PC-9 (cell line): ENCODE results near the gene SLC18B1. TPM values are rescaled to one million over a fixed set of nuclear protein-coding genes. Genes with fewer than 3 reads are reported as not detected.

Experiments
- BruUV-seq: library from RNA; stranded (reverse); fragments of 400-500 nt; replicated peaks from 2 replicates; lab custom pipeline; 2021; lab: Mats Ljungman, UMichigan
- CTCF ChIA-PET: fragments of 300-600 bp; sonication (Branson Sonifier 250); formaldehyde crosslinking; loops from one replicate; lab custom pipeline; 2022; ENCODE audit warnings: antibody characterized with exemption; lab: Charles Lee
- POLR2A ChIA-PET: fragments of 300-600 bp; sonication (Branson Sonifier 250); formaldehyde crosslinking; loops from one replicate; lab custom pipeline; 2022; ENCODE audit warnings: antibody characterized with exemption; ENCODE audit not compliant: unreplicated experiment; lab: Charles Lee
- DNase-seq, 2 experiments: peaks; one replicate each; pipeline versions ENCODE4 v3.0.0 to v3.0.0-alpha.2; 2015 to 2022; ENCODE audit warnings: mixed read lengths in 1 of 2
- H2AFZ ChIP-seq: fragments of 200-600 bp; sonication (generic); 2 replicates; pipeline ENCODE4 v1.8.1; 2017; ENCODE audit warnings: antibody characterized with exemption
- H3F3A ChIP-seq: fragments of 200-600 bp; sonication (generic); 2 replicates; pipeline ENCODE4 v1.8.1; 2017; ENCODE audit warnings: antibody characterized with exemption, mild to moderate bottlenecking, low read depth; ENCODE audit not compliant: insufficient read depth
- H3K27ac ChIP-seq: fragments of 200-600 bp; sonication (generic); 2 replicates; pipeline ENCODE4 v1.6.1; 2016; ENCODE audit warnings: mixed run types
- H3K27me3 ChIP-seq: fragments of 200-600 bp; sonication (generic); 2 replicates; pipeline ENCODE4 v1.6.1; 2016; ENCODE audit warnings: low read depth, mixed run types; ENCODE audit not compliant: insufficient read depth
- H3K36me3 ChIP-seq: fragments of 200-600 bp; sonication (generic); 2 replicates; pipeline ENCODE4 v1.6.1; 2016; ENCODE audit warnings: low read depth, mixed run types
- H3K4me1 ChIP-seq: fragments of 200-600 bp; sonication (generic); replicated peaks from 2 replicates; pipeline ENCODE4 v1.6.1; 2016; ENCODE audit warnings: mixed run types; ENCODE audit not compliant: insufficient read depth
- H3K4me2 ChIP-seq: fragments of 200-600 bp; sonication (generic); 2 replicates; pipeline ENCODE4 v1.6.1; 2017; ENCODE audit warnings: mixed run types
- H3K4me3 ChIP-seq: fragments of 200-600 bp; sonication (generic); 2 replicates; pipeline ENCODE4 v1.6.1; 2016; ENCODE audit warnings: mixed run types
- H3K79me2 ChIP-seq: fragments of 200-600 bp; sonication (generic); 2 replicates; pipeline ENCODE4 v1.6.1; 2017; ENCODE audit warnings: low read depth, mixed run types
- H3K9me2 ChIP-seq: fragments of 200-600 bp; sonication (generic); 2 replicates; pipeline ENCODE4 v1.8.1; 2017; ENCODE audit warnings: mild to moderate bottlenecking; ENCODE audit not compliant: insufficient read depth
- H3K9me3 ChIP-seq: fragments of 200-600 bp; sonication (generic); 2 replicates; pipeline ENCODE4 v1.8.1; 2016; ENCODE audit warnings: low read depth; ENCODE audit not compliant: insufficient read depth
- H4K20me1 ChIP-seq: fragments of 200-600 bp; sonication (generic); 2 replicates; pipeline ENCODE4 v1.8.1; 2017; ENCODE audit not compliant: insufficient read depth
- EZH2 ChIP-seq: fragments of 200-600 bp; sonication (generic); IDR thresholded peaks from 2 replicates; pipeline ENCODE4 v1.8.0; 2017; ENCODE audit warnings: antibody characterized with exemption, low read depth
- intact Hi-C: fragments of 100-400 bp; cut with micrococcal nuclease; formaldehyde crosslinking; loops from one replicate; pipeline ENCODE4 v1.10.0; 2022; ENCODE audit not compliant: unreplicated experiment
- total RNA-seq: library from RNA; stranded (reverse); gene quantifications from 2 replicates; pipeline ENCODE4 v1.2.3, GENCODE V29; 2021
- TF ChIP-seq, protein P1 (sequence below): fragments of 200-600 bp; sonication (generic); conservative IDR thresholded peaks from 2 replicates; pipeline ENCODE4 v1.6.1; 2017; ENCODE audit warnings: mixed run types, antibody characterized with exemption, mild to moderate bottlenecking, moderate library complexity

The SLC18B1 gene
- total RNA-seq, 1 experiment from 2014 or later, result 18.0 TPM

DNA sequence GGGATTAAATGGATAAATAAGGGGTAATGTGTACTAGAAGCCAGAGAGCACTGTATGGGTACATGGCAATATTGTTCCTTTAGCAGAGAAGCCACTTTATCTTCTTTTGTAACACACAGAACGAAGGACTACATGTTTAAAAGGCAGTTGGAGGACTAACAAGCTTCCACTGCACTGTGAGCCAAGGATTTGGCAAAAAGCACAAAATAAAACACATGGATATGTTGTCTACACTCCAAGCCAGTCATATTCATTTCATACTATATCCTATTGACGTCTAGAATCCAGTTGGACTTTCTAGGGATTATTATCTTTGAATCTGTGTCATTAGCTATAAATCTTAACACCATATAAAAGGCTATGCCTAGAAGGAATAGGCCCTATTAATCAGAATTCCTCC lies 3.0 kb downstream of the SLC18B1 start:
- Histone ChIP-seq H3K9me3 (no peaks in the 10 kb centered on the region), H3K4me1 (peaks cover 7% of the 10 kb centered on the region), H3K27ac (no peak overlapping the region), H3K27me3 (no peaks in the 10 kb centered on the region), H3K4me2 (no peak overlapping the region), H3K36me3 (peaks cover 25% of the 10 kb centered on the region), H4K20me1 (no peaks in the 10 kb centered on the region), H3K9me2 (no peaks in the 10 kb centered on the region), H3K79me2 (peaks cover 16% of the 10 kb centered on the region), H3F3A (no peaks in the 10 kb centered on the region), H3K4me3 (no peak overlapping the region), H2AFZ (no peak overlapping the region)
- no peak for TF ChIP-seq EZH2
- TF ChIP-seq, protein P1, sequence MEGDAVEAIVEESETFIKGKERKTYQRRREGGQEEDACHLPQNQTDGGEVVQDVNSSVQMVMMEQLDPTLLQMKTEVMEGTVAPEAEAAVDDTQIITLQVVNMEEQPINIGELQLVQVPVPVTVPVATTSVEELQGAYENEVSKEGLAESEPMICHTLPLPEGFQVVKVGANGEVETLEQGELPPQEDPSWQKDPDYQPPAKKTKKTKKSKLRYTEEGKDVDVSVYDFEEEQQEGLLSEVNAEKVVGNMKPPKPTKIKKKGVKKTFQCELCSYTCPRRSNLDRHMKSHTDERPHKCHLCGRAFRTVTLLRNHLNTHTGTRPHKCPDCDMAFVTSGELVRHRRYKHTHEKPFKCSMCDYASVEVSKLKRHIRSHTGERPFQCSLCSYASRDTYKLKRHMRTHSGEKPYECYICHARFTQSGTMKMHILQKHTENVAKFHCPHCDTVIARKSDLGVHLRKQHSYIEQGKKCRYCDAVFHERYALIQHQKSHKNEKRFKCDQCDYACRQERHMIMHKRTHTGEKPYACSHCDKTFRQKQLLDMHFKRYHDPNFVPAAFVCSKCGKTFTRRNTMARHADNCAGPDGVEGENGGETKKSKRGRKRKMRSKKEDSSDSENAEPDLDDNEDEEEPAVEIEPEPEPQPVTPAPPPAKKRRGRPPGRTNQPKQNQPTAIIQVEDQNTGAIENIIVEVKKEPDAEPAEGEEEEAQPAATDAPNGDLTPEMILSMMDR, result no peak
- POLR2A ChIA-PET, result no interaction called here
- CTCF ChIA-PET, result interaction anchor here (0.6 kb wide), 1 partner anchor 266 kb away, joined by 3 read pairs; no protein-coding TSS in a partner anchor
- DNase-seq, result no peak
- no TSS peak for BruUV-seq
- intact Hi-C loops, result loop anchor here (5.0 kb wide), 1 partner anchor 283 kb away; the partner anchor contains the start of gene STX7

DNA sequence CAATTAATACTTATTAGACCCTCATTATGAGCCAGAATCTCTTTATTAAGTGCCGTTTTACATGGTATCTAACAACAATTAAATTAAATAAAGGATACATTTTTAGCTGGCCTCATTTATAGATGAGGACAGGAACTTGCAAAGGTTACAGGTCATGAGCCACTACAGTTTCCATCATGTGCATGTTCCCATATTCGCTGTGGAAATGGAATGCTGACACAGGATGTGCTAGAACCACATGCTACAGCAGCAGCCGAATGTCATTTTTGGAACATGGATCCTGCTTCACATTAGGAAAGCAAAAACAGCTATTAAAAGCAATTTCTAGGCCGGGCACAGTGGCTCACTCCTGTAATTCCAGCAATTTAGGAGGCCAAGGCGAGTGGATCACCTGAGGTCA lies 5.9 kb downstream of the SLC18B1 start:
- Histone ChIP-seq H3K79me2 (peaks cover 8% of the 10 kb centered on the region), H4K20me1 (no peaks in the 10 kb centered on the region), H3K4me2 (no peak overlapping the region), H3K4me3 (no peak overlapping the region), H3F3A (no peaks in the 10 kb centered on the region), H3K9me2 (no peaks in the 10 kb centered on the region), H3K27ac (no peak overlapping the region), H3K27me3 (no peaks in the 10 kb centered on the region), H3K4me1 (peaks cover 7% of the 10 kb centered on the region), H3K36me3 (peaks cover 39% of the 10 kb centered on the region), H2AFZ (no peak overlapping the region), H3K9me3 (no peaks in the 10 kb centered on the region)
- ChIA-PET POLR2A (no interaction called here), CTCF (no interaction called here)
- no peak for TF ChIP-seq EZH2
- TF ChIP-seq, protein P1, result no peak
- no TSS peak for BruUV-seq
- intact Hi-C loops, result no loop called here
- no peak for DNase-seq

DNA sequence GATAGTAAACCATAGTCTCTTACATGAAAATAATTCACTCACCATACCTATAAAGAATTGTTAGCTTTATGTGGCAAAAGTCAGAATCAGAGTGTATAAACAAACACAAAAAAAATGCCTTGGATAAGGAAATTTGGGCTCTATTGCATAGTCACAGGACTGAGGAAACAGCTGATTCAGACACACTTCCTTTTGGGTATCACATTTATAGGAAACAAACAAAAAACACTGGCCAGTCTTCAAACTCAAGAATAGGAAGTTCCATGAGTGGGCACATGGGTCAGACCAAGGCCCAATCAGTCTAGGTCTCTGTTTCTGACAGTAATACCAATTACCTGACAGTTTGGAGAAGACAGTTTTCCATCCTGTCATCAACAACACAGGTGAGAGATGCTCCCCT lies 8.0 kb downstream of the SLC18B1 start:
- POLR2A ChIA-PET, result interaction anchor here (0.5 kb wide), 2 partner anchors 309 to 1190 kb away, joined by 7 to 9 read pairs; no protein-coding TSS in a partner anchor

More for the DNA sequence above, 8.0 kb downstream of the SLC18B1 start:
- H3K9me2 ChIP-seq, result no peaks in the 10 kb centered on the region
- no peaks in the 10 kb centered on the region for H3K27me3 ChIP-seq
- intact Hi-C loops, result no loop called here
- BruUV-seq, result no TSS peak
- TF ChIP-seq EZH2, result no peak
- TF ChIP-seq, protein P1, result no peak
- peaks cover 35% of the 10 kb centered on the region for H3K36me3 ChIP-seq
- no peaks in the 10 kb centered on the region for H4K20me1 ChIP-seq
- H3K9me3 ChIP-seq, result no peaks in the 10 kb centered on the region
- H3K4me2 ChIP-seq, result no peak overlapping the region
- CTCF ChIA-PET, result no interaction called here
- no peak overlapping the region for H3K4me3 ChIP-seq
- DNase-seq, result no peak
- H3F3A ChIP-seq, result no peaks in the 10 kb centered on the region
- no peaks in the 10 kb centered on the region for H3K79me2 ChIP-seq
- H3K4me1 ChIP-seq, result no peaks in the 10 kb centered on the region
- H2AFZ ChIP-seq, result no peak overlapping the region
- no peak overlapping the region for H3K27ac ChIP-seq
